SKM-1 (cell line): ENCODE results near the gene CYTH1.
"Not testable (repeated sequence)": the region's sequence is repeated elsewhere in the genome, so short reads cannot be mapped to it uniquely, and the experiment has no call there.

ENCODE experiments used
- DNase-seq: peaks from one replicate; lab custom pipeline; 2025; ENCODE audit not compliant: unreplicated experiment; lab: John Stamatoyannopoulos, UW

CYTH1 gene

DNA sequence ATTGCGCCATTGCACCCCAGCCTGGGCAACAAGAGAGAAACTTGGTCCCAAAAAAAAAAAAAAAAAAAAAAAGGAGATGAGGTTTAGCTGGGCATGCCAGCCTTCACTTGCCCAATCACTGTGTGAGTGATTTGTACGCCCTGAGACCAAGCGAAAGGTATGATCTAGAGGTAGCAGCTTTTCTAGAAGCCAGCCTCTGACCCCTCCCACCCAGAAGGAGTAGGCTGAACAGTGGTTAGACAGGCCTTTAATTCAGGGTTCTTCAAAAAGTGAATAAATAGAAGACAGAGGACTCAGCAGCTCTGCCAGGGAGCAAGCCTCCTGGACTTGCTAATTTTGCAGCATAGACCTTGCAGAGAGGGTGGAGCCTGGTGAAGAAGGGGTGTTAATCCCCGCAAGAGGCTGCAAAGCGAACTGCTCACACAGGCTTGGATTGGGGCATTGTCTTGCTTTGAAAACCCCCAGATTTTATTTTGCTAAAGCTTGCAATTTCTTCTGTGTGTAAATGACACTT is 7.1 kb upstream of the CYTH1 start:
- no peak for DNase-seq

DNA sequence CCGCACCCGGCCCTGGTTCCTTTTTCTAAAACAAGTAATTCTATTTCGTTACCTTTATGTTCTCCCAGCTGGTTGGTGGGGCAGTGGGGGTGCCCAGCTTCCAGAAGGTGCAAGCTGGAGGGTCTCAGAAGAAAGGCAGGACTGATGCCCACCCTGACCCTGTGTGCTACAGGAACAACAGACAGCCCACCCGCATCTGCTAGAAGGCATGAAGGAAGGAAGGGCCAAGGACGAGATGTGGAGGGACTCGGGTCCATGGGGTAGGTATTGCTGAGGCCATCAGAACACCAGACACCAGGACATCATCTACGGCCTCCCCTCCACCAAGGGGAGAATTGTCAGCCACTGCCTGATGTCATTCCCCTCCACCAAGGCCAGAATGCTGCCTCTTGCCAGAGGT is 6.4 kb upstream of the CYTH1 start:
- DNase-seq, result no peak

DNA sequence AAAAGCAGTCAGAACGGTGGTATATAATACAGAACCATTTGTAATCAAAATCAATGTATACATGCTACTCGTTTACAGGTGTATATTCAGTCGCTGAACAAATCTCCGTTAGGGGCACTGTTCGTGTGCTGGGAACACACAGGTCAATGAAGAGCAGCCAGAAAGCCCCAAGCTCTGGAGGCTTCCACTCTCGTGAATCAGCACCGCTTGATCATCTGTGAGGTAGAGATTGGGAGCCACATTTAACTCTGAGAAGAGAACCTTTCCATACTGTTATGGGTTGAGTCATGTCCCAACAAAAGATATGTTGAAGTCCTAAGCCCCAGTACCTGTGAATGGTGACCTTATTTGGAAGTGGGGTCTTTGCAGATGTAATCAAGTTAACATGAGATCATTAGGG is 5.4 kb upstream of the CYTH1 start:
- DNase-seq, result no peak

GRCh38 chr17:78785663-78786057 is 3.6 kb upstream of the CYTH1 start:
- no peak for DNase-seq

- no peak for DNase-seq
These were observed 3.1 kb upstream of the CYTH1 start for GRCh38 chr17:78785011-78785662.

DNA sequence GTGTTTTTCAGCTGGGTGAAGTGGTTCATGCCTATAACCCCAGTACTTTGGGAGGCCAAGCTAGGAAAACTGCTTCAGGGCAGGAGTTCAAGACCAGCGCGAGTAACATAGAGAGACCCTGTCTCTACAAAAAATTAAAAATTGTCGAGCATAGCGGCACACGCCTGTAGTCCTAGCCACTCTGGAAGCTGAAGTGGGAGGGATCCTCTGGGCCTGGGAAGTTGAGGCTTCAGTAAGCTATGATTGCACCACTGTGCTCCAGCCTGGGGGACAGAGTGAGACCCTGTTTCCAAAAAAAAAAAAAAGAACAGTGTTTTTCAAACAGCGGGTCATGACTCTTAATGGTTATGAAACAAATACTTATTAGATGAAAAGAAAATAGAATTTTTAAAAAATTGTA is 2.3 kb upstream of the CYTH1 start:
- no peak for DNase-seq

GRCh38 chr17:78783711-78784324 is 1.7 kb upstream of the CYTH1 start:
- no peak for DNase-seq

DNA sequence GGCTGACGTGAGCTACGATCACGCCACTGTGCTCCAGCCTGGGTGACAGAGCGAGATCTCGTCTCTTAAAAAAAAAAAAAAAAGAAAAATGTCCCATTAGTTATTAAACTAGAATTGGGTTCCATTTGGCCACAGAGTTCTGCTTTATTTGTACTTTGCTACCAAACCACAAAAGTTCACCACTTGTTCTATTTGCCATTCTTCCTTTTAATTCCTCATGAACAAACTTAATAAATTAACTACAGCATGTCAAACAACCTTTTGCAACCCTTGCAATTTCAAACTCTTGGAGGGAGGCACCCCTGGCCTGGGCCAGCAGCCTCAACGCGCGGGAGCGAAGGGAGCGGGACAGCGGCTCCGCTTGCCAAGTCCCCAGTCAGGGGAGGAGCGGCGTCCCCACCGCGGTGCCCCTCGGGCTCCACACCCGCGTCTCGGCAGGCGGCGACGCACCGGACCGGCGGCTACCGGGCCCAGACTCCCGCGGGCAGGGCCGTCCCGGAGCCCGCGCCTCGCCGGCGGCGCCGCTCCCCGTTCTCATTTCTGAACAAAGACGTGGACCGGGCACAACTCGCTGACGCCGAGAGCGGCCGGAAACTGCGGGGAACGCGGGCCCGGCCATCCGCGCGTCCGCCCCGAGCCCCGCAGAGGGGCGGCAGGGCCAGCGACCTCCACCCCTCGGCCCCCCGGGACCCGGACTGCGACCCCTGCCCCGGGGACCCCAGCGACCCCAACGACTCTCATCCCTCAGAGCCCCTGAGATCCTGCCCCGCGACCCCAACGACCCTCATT is 775 bp downstream of the CYTH1 start:
- DNase-seq, result no peak

DNA sequence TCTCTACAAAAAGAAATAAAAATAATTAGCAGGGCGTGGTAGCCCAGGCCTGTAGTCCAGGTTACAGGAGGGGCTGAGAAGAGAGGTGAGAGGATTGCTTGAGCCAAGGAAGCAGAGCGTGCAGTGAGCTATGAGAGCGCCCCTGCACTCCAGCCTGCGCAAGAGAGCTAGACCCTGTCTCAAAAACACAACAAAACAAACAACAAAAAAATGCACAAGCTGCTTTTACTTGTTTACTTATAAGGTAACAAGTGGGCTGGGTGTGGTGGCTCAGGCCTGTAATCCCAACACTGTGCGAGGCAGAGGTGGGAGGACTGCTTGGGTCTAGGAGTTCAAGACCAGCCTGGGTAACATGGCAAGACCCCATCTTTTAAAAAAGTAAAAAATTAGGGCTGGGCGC is 1.7 kb downstream of the CYTH1 start:
- no peak for DNase-seq

DNA sequence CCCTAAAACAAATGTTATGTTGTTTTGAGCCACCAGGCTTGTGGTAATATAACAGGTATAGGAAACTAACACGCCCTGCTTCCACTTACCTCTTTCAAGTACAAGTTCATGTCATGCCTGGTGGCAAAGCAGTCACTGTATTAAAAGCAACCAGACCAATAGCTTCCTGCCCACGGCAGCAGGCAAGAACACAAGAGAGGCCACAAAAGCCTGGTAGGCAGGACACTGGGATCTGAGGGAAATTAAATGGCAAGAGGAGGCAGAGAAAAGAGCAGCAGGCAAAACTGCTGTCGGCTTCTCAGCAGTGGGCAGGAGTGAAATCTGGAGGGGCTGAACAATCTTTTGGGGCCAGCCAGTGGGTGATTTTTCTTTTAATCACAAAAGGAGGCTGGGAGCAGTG is 2.2 kb downstream of the CYTH1 start:
- DNase-seq, result no peak

DNA sequence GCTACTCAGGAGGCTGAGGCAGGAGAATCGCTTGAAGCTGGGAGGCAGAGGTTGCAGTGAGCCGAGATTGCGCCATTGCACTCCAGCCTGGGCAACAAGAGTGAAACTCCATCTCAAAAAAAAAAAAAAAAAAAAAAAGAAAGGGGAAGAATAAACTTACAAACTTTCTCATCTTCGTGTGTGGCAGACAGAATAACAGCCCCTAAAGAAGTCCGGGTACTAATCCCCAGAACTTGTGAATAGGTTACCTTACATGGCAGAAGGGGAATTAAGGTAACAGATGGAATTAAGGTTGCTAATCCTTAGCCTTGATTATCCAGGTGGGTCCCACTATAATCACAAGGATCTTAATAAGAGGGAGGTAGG is 2.8 kb downstream of the CYTH1 start:
- not testable (repeated sequence) for DNase-seq

- DNase-seq, result no peak
These were observed 4.2 kb downstream of the CYTH1 start for GRCh38 chr17:78777881-78778280.

GRCh38 chr17:78774956-78775571 is 7.0 kb downstream of the CYTH1 start:
- no peak for DNase-seq

DNA sequence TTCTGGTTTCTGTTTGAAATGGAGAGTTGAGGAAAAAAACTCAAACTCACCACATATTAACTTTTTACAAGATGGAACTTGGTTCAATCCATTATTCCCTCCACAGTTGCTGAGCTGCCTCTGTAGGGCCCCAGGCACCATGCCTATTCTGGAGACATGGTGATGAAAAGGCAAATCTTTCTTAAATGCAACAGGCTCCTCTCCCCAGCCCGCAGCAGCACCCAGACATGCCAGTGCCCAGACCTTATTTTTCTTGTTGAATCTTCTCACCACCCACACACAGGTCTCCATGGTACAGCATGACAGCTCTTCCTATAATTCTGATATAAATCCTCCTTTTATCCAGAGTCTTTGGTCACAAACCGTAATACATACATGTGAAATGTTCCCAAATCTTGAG is 7.6 kb downstream of the CYTH1 start:
- DNase-seq, result no peak

- no peak for DNase-seq
These were observed 10.2 kb downstream of the CYTH1 start for GRCh38 chr17:78771758-78772382.

DNA sequence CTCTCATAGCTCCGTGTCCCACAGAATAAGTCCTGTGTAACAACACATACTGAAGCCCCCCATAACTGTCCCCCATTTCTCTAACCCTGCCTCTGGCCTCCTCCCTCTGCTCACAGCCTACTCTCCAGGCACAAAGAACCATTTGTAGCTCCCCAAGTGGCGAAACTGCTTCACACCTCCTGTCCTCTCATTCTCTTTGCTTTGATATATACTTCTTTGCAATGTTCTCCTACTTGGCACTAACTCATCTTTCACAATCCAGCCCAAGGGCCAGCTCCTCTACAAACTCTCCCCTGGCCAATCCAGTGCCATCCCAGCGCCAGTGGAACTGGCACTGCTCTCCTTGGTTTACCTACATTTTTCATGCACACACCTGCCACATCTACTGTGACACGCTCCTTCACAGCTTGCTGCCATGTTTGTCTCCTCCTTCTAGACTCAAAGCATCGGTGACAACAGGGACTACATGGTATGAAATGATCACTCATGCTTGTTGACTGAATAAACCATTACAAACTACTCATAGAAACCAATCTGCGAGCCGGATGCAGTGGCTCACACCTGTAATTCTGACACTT is 12.8 kb downstream of the CYTH1 start:
- no peak for DNase-seq

DNA sequence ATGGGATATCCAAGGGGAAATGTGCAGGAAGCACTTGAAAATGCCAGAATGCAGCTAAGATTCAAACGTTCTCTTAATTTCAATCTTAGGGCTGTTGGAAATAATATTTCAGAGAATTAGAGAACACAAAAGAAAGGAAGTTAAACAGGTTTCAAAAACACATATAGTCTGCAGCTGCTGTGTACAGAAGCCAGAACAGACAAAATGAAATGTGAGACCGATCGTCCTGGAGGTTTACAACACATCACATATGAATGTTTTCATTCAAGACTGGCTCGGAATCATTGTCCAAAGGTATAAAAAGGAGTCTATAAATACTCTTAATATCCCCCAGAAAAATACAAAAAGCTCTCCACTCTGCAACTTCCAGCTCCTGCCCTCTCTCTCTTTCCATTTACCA is 14.3 kb downstream of the CYTH1 start:
- DNase-seq, result no peak

DNA sequence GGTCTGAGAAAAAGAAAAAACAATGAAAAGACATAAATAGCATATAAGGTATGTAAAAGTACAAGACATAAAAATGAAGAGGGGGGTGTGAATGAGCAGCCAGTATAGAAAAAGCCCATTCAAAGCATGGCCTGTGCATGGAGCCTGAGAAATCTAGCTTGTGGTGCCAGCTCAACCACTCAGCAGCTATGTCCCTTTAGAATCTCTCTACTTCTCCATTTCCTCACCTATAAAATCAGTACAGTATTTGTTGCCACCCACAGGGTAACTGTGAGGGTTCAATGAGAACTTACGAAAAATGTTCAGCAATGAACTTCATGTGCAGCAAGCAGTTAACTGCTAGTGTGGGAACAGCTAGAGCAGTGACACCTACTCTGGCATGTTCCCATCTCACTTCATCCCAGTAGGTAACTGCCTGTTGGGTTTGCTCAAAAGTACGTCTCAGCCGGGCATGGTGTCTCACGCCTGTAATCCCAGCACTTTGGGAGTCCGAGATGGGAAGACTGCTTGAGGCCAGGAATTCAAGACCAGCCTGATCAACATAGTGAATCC is 15.3 kb downstream of the CYTH1 start:
- DNase-seq, result no peak

DNA sequence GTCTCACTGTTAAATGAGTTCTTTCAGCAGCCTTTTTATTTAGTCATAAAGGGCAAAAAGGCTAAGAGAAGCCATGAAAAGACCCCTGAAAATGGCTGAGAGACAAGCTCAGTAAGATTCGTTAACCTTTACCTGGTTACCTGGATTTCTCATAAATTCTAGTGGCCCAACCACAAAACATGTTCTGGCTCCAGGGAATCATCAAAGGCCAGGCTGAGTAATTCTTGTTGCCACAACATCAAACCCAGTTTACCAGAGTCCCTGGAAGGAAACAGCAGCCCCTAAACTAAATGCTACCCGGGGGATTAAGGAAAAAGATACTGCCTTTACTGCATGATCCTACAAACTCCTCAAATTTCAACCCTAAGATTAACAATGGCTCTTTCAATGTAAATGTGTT is 15.8 kb downstream of the CYTH1 start:
- no peak for DNase-seq

- DNase-seq, result no peak
These were observed 16.3 kb downstream of the CYTH1 start for GRCh38 chr17:78765821-78766220.

DNA sequence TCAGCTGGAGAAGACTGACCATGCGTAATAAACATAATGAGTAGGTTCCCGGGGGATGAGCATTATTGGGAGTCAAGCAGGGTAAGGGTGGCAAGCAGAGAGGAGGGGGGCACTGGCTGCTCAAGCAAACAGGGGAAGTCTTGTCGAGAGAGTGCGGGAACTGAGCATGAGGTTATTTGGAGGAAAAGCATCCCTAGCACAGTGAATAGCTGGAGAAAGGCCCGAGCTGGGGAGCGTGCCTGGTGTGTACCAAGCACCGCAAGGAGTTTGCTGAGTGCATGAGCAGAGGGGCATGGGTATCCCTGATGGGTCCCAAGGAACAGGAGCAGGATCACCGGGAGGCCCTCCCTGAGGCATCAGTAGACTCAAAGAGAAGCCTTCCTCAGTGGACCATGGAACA is 17.2 kb downstream of the CYTH1 start:
- no peak for DNase-seq
